Glomerular endothelial cell (primary cell): ENCODE measurements around the gene C2CD3. TPM values are rescaled to one million over a fixed set of nuclear protein-coding genes. Genes with fewer than 3 reads are reported as not detected.

Source experiments
- DNase-seq: peaks from one replicate; pipeline ENCODE4 v3.0.0-alpha.2; 2011; ENCODE audit warnings: low read depth, low spot score; ENCODE audit errors: extremely low read depth
- total RNA-seq: library from RNA; depleted of rRNA; stranded (reverse); fragments of >200 nt; gene quantifications from 2 replicates; pipeline ENCODE4 v1.2.3, GENCODE V29; 2015

The C2CD3 gene
- total RNA-seq, 1 donor from 2014 or later: 20.4 TPM

DNA sequence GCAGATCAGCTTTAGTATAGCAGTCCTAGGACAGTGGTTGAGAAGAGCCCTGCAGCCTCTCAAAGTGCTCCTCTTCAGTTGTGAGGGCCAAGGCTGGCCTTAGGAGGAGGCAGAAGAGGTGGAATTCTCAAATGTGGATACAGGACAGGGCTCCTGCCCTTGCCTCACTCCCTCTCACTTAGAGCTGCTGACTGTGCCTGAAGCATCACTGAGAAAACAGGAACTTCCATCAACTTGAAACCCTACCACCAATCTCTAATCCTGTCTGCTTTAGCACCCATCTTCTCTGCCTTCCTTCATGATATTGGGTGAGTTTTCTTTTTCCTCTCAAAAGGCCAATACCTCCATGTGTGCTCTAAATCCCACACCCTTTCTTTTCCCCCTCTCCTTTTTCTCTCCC, 147.5 kb downstream of the C2CD3 start:
- no peak for DNase-seq

DNA sequence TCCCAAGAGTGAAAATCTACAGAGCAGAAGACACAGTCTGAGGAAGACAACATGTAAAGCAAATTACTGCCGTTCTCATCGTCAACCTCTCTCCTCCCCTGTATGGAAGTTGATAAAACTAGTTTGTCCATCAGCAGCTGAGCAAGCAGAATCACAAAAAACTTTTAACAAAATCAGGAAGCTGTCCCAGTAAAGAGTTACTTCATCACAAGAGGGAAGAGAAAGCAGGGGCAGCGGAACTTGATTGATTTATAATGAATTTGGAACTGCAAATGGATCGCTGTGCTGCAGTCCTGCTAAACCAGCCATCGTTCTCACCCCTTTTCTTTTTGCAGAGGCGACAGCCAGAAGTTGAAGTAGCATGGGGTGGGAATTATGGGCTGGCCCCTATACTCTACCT, 148.3 kb downstream of the C2CD3 start:
- DNase-seq: no peak

DNA sequence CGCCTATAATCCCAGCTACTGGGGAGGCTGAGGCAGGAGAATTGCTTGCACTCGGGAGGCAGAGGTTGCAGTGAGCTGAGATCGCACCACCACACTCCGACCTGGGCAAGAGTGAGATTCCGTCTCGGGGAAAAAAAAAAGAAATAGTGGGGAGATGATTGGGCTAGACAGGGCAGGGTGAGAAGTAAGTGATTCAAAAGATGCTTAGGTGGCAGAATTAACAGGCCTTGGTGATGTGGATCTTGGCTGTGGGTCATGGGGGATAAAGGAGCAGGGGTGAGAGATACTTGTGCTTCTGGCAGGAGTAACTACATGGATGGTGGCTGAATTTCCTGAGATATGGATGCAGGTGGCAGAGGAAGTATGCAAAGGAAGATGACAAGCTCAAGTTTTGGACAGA, 148.8 kb downstream of the C2CD3 start:
- DNase-seq: no peak

DNA sequence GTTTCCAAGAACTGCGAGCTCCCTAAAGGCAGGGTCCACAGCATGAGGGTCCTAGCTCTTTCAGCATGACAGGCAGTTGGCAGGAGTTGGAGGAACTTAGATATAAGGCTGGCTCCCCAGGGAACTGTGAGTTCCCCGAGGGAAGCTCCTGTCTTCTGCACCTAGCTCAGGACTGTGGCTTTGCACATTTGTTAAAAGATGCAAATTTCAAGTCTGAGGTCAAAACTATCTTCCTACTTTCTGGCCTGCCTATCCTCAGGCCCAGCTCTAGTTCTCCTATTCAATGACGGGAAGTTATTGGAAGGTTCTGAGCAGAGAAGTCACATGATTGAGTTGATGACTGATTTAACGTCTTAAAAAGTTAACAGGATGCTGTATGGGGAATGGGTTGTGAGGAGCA, 150.3 kb downstream of the C2CD3 start:
- DNase-seq: no peak

DNA sequence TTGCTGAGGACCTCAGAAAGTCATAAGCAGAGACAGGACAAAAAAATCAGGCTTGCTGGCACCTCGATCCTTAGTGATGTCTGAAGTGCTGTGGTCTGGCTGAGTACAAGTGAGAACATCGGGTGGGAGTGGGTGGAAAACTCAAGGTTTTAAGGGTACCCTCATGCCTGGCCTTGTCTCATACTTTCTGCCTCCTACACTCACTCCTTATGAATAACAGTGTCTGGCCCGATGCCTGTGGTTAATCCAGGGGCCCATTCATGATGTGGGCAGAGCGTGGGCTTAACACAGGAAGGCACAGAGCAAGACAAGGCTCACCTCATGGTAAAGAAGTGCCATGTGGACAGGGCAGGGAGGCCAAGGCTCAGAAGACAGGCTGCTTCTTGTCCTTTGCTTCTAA, 150.9 kb downstream of the C2CD3 start:
- no peak for DNase-seq

DNA sequence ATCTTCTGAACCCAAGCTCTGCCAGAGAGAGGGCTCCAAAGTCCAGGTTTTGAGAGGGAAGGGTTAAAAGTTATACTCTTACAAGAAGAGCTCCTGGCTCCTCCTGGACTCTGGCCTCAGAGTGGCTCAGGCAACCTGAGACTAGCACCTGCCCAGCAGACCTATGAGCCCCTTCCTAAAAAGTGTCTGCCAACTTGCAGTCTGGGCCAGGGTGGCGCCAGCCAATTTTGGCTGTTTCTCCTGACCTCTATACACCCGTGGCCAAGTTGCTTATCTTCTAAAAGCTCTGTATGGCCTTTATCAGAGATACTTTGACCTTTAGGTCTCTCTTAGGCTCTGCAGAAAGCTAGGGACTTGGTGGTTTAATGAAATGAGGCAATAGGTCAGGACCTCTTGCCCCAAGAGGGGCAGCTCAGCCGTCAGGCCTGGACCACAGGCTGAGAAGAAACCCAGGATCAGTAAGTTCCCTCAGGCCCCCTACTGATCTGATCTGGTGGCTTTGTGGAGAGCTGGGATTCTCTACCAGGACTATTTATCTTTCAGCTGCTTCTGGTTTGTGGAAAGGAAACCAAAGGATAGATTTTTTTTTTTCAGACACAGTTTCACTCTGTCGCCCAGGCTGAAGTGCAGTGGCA, 151.6 kb downstream of the C2CD3 start:
- no peak for DNase-seq

DNA sequence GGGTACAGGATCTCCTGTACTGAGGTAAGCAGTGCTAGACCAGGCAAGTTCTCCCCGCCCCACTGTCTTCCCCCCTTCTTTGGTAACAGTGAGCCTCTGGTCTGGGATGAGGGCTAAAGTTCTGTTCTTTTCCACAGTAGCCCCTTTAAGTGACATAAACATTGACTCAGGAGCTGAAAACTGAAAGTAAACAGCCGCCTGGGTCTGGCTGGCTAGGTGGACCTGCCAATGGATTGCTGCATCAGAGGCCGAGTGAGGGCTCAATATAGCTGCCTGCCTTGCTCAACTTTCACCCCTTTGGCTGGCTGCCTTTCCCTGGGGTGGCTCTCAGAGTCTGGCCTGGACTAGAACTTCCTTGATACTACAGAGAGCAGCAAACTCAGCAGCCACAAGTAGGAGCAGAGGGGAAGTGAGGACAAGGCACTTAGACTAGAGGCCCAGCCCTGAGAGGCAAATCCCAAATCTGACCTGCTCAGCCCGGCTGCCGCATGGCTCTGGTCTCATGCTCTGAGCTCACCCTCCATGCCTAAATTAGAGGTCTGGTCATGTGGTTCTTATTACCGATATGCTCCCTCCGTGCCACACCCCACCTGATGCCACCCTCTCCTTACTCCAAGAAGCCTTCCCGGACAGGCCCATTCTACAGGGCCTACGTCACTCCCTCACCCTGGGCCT, 152.3 kb downstream of the C2CD3 start:
- DNase-seq: no peak

DNA sequence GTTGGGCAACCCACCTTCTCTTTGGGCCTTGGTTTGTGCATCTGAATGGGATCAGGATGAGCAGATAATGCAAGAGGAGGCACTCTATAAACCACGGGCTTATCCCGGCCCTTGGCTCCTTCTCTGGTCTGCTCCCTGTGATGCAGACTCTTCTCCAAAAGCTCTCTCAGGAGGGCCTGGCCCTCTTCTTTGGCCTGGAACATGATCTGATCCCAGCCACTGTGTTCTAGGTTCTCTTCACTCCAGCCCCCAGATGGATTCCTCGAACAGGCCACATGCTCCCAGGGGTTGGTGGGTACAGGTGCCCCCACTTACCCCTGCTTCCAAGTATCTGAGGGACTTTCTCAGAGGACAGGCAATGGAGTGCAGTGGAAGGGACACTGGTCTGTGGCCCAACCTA, 153.2 kb downstream of the C2CD3 start:
- no peak for DNase-seq

DNA sequence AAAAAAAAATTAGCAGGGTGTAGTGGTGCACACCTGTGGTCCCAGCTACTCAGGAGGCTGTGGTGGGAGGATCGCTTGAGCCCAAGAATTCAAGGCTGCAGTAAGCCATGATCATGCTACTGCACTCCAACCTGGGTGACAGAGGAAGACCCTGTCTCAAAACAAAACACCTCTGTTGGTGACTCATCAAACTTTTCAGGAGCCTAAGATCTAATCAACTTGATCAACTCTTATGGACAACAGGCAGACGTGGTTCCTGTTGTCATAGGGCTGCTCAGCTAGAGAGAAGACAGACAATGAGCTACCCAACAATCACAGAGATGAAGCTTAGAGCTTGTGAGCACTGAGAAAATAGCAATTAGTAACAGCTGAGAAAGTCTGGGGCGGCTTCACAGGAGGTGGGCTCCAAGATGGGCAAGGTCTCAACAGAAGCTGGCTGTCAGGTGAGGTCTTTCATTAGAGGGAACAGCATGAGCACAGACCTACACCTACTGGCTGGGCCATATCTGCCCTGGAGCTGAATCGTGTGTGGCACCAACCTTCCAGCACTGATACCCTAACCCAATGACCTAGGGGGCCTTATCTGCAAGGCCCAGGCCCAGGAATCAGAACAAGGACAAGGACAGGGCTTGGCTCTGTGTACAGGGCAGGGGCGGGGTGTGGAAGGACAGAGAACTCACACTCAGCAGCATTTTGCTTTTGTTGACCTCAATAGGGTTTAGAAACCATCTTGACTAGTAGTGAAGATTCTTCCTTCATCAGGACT, 154.7 kb downstream of the C2CD3 start:
- DNase-seq: no peak

DNA sequence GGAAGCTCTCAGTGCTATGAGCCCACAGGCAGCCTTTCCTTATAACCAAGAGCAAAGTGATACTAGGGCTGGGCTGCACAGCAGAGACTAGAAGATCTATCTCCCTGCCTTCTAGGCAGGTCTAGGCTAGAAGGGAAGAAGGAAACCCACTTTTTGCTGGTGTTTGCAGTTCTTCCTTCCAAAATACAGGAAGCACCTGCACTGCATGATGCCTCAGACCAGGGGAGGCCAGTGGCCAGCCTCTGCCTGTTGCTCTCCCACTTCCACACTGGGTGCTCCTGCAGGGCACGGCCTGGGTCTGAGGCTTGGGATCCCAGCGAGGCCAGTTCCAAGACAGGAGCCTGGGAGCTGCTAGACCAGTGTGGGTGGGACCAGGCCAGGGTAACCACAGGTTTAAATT, 155.9 kb downstream of the C2CD3 start:
- DNase-seq: no peak

DNA sequence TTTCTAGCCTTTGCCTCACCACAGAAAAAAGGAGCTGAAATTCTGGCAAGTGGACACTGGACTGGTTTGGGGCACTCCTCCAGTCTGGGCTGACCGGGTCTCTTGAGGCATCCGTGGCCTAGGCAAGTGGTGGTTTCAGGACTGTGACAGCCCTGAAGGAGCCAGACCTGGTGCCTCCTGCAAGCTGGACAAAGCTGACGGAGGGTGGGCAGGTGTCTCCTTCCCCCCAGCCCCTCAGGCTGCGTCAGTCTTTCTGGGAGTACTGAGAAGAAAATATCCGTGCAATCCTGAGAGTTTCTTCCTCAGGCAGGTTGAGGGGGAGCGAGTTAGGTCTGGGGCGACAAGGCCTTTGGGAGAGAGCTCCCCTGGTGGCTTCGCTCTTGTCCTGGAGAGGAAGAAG, 157.7 kb downstream of the C2CD3 start:
- DNase-seq: no peak

DNA sequence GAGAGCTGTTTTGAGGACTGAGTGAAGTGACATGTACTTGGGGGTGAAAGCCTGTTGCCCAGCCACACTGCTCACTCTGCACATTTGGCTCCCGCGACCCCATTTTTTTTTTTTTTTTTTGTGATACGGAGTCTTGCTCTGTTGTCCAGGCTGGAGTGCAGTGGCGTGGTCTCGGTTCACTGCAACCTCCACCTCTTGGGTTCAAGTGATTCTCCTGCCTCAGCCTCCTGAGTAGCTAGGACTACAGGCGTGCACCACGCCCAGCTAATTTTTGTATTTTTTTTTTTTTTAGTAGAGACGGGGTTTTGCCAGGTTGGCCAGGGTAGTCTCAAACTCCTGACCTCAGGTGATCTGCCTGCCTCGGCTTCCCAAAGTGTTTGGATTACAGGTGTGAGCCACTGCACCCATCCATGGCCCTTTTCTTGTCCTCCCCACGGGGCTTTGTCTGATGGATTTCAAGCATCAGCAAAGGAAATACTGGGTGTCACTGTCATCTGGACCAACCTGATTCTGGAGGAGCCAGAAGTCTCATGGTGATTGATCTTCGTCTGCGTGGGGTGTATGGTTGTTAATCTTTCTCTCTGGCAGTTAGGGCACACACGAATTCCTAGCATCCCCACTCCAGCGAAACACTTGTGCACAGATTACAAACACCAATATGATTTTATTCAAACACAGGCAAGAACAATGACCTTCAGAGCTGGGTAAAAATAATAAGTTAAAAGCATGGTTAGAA, 158.6 kb downstream of the C2CD3 start:
- no peak for DNase-seq

DNA sequence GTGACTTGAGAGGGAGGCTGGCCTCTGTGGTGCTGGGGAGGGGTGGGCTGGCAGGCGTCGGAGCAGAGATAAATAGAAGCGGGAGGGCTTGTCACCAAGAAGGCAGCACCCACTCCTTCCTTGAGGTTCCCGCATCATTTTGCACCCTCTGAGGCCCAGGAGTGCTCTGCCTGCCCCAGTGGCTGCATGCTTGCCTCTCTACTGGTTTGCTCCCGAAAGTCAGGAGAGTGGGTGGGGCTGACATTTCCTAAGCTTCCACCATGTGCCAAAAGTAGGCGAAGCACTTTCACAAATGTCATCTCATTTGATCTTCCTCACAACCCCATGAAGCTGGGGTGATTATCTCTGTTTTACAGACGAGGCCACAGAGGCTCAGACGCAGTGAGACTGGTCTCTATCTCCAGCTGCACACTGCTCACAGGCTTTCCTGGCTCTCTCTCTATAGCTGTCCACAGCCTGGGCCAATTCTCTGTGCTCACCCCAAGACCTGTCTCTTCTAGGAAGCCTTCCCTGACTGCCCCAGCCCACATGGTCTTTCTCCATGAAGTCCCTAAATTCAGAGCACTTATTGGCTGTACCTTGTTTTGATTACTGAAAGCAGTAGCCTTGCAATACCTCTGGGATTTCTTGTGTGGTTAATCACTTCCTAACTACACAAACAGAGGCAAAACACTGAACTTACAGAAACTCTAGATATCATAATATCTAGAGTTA, 159.3 kb downstream of the C2CD3 start:
- no peak for DNase-seq

DNA sequence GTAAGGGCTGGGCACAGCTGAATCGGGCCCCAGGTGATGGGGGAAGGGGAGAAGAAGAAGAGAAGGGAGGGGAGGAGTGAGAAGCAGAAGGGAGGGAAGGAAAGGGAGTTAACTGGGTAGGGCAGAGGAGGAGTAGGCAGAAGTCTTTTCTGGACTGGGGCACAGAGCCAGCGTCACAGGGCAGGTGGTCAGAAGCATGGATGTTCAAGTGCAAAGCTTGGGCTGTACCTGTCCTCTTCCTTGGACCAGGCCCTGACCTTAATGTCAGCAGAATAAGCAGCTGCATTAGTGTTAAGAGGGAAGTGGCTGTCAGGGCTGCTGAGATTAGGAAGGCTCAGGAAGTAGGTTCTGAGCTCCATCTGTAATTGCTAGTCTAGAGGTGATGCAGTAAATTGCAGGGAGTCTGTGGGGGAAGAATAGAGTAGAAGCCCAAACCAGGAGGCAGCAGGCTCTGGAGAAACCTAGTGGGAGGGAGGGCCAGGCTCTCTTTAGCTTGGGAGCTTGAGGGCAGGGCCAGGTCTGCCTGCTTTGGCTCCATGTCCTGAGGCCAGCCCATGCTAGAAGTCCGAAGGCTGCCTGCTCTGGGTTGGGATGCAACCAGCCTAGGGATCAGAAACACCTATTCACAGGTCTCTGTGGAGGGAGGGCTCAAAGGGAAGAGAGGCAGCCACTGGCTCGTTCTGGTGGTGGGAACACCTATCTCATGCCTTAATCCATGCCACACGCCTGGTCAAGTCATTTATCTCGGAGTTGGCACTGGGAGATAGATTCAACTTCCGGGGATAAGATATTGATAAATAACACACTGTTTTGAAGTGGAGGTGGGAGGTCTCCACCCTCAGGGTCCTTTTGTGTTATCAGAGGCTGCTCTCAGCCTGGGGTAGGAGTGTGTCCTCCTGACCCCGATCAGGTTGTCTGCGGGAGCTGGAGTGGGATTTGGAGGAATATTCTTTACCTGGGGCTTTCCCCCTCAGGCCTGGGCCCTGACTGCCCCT, 160.2 kb downstream of the C2CD3 start:
- no peak for DNase-seq

DNA sequence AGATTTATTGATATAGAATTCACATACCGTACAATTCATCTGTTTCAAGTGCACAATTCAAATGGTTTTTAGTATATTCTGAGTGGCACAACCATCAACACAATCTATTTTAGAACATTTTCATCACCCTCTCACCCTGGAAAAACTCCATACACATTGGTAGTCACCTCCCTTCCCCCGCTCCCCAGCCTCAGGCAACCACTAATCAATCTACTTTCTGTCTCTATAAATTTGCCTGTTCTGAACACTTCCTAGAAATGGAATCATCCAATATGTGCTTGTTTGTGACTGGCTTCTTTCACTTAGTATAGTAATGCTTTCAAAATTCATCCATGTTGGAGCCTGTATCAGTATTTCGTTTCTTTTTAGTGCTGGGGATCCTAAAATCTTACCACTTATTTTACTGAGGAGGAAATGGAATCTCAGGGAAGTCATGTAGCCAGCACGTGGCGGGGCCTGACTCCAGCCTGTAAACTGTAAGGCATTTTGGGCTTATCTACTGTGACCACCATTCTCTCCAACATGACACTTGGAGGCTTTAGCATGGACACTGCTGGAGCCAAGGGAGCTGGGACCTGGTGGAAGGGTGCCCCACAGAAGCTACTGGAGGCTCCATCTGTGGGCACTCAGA, 161.0 kb downstream of the C2CD3 start:
- no peak for DNase-seq

DNA sequence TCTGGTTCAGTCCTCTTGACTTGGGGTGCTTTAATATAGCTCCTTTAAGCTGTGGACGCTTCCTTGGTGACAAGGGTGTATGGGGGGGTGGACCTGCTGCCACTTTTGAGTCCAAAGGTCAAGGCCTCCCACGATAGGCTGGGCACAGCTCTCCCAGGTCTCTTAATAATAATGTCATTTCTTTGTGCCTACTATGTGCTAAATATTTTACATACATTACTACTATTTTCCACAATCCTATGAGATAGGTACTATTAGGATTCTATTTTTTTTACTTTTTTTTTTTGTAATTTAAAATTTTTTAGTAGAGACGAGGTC, 161.6 kb downstream of the C2CD3 start:
- DNase-seq: no peak

DNA sequence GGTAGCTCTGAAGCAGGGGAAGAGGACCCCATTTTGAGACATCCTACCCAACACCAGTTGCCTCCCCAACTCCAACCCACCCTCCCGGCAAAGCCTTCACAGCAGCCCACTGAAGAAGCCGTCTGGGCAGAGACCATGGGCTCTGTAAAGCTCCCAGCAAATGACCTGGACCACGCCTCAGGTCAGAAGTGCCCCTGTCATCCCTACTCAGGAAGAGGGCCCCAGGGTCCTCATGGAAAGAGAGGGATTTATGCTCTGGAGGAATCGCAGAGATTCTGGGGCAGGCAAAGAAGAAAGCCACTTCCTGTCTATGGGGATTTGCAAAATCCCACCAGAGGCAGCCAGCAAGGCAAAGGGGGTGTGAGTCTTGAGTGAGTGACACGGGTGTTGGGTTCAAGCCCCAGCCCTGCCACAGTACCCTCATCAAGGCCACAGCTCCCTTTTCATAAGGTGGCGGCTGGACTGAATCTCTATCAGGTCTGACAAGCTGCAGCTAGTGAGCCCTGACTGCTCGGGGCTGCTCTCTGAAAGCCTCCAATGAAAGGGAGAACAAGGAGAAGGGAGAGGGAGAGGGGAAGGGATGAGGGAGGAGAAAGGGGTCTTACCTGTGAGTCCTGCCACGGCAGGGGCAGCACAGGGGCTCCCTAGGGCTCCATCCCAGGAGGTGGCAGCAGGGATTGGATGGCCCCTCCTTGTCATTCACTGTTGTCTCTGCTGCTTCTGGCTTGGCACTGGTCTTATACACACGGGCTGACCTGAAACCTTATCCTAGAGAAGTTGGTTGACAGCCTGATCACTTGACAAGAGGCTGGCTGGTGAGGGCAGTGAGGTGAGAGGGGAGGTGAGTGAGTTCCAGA, 162.2 kb downstream of the C2CD3 start, which contains the start of gene UCP3:
Gene UCP3, minus strand, starts transcription at position 713 of the 857 bp plus-strand sequence. CDS start 2,043 bp downstream, outside the sequence.
- DNase-seq: no peak

DNA sequence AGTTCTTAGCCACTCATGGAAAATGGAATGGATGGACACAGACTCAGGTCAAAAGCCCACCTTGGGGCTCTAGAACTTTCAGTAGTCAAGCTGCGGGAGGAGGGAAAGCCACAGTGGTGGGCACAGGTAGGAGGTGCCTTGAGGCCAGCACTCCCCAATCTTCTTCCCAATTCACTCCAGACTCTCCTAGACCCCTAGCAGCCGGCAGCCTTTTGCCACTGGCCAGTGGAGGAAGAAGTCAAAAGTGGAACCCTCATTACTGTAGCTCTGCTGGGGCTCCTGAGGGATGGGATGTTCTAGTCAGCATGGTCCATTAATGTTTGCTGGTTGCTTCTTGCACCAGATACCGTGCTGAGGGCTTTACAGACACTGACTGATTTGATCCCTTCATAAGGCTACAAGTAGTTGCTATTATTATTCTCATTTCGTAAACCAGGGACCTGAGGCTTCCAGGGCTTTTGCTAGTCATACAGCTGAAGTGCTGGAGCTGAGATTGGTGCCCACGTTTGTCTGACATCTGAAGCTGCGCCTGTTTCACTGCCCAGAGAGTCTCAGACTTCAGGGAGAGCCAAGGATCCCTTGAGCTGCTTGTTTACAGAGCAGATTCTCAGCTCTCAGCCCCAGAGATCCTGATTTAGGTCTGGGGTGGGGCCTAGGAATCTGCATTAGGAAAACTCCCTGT, 163.0 kb downstream of the C2CD3 start:
- no peak for DNase-seq
